LNCAP (cell line): ENCODE measurements around the gene ITPRIP.

Source experiments
- TF ChIP-seq, protein P1 (sequence below): fragments of 450-650 bp; IDR thresholded peaks from 2 replicates; pipeline ENCODE4 v1.5.1; 2017; ENCODE audit warnings: mild to moderate bottlenecking

The ITPRIP gene, protein sequence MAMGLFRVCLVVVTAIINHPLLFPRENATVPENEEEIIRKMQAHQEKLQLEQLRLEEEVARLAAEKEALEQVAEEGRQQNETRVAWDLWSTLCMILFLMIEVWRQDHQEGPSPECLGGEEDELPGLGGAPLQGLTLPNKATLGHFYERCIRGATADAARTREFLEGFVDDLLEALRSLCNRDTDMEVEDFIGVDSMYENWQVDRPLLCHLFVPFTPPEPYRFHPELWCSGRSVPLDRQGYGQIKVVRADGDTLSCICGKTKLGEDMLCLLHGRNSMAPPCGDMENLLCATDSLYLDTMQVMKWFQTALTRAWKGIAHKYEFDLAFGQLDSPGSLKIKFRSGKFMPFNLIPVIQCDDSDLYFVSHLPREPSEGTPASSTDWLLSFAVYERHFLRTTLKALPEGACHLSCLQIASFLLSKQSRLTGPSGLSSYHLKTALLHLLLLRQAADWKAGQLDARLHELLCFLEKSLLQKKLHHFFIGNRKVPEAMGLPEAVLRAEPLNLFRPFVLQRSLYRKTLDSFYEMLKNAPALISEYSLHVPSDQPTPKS

DNA sequence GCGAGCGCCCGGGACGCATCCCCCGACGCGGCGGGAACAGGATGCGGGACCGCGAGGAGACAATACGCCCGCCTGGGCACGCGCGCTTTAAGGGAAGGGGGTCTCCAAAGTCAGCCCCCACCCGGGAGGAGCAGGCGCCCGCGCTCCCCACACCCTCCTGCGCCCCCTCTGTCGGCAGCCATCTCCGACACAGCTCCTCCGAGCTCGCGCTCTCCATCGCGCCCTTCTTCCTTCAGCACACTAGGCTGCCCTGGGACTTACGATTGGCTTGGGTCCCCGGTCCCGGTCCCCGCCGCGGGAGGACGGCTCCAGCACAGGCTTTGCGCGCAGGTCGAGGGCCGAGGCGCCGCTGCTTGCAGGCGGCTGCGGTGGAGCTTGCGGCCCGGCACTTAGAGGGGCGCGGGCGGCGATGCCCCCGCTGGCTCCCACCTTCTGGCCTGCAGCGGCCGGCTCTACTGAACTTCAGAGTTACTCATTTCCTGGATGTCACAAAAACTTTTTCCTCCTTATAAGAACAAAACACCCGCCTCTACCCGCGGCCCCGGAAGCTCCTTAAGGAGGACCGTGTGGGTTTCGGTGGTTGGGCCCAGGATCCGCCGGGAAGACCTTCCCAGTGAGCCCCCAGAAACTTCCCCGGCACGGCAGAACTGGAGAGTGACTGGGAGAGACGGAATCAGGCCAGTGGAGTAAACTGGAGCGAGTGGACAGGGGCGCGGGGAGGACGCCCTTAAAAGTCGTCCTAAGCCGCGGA is at the start of gene ITPRIP:
ITPRIP (minus strand) TSS at position 481 of the 751 bp plus-strand sequence. CDS start 22,414 bp downstream, outside the sequence.
- TF ChIP-seq, protein P1, sequence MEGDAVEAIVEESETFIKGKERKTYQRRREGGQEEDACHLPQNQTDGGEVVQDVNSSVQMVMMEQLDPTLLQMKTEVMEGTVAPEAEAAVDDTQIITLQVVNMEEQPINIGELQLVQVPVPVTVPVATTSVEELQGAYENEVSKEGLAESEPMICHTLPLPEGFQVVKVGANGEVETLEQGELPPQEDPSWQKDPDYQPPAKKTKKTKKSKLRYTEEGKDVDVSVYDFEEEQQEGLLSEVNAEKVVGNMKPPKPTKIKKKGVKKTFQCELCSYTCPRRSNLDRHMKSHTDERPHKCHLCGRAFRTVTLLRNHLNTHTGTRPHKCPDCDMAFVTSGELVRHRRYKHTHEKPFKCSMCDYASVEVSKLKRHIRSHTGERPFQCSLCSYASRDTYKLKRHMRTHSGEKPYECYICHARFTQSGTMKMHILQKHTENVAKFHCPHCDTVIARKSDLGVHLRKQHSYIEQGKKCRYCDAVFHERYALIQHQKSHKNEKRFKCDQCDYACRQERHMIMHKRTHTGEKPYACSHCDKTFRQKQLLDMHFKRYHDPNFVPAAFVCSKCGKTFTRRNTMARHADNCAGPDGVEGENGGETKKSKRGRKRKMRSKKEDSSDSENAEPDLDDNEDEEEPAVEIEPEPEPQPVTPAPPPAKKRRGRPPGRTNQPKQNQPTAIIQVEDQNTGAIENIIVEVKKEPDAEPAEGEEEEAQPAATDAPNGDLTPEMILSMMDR = peak; percentile 32; the same call in 1 of the 2 replicates

DNA sequence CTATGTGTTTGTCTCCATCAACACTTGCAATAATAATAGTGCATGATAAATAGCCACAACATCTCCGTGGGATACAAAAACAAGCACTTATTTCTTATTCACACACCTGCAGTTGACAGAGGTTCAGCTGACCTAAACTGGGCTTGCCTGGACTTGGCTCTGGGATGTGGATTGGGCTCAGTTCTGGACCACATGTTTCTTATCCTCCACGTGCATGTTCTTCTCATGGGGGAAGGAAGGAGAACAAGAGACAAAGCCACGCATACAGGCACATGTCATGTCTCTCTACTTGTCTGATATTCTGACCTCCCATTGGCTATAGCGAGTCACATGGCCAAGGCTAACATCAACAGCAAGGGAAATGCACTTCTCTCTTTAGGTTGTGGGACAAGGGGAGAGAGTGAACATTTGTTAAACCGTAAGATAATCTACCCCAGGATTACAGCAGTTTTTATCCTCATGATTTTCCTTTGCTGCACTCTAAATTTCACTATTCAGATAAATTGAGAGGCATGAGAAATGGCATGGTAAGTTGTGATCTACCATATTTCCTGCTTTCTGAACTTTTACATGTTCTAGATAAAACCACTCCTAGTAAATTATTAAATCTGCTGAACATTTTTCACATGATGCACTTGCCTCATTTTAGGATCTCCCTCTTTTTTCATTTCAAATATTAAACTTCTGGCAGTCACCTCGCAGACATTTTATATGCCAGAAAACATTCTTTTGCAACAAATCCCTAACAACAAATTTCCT is 49.0 kb upstream of the ITPRIP start:
- TF ChIP-seq, protein P1 = no peak

DNA sequence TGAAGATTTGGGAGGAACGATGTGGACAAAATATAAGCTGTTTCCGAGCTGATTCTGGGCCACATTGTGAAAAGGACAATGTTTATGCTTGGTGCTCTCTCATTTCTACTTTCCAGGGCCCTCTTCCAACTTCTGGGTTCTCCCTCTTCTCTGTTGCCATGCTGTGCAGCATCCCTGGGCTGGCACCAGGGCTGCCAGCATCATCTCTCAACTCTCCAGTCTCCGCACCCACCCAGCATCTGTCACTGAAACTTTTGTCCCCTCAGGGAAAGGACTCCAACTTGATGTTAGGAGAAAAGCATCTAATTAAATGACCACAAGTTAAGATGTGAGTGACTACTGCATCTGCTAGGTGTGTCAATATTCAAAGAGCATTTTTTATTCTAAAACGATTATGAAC is 42.1 kb upstream of the ITPRIP start:
- TF ChIP-seq, protein P1 = no peak

DNA sequence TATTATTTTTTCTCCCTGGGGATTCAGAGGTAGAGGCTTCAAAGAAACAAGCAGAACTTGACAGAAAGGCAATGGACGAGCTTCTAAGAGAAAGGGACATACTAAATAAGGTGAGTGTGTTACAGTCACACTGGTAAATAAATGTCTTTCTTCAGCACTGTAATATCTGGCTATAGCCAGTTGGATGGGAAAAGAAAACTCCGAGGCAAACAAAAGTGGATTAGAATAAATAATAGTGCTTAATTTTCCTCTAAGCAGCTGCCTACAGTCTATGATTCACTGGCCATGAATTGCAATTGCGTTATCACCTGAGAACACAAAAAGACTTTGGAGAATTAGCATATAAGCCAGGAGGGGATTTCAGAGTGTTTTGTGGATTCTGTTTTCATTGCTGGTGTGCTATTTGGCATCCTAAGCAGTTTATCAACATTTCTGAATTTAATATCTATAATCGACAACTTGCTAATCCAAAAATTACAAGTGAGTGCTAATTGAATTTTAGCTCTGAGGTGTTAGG is 38.6 kb upstream of the ITPRIP start:
- TF ChIP-seq, protein P1 = no peak

DNA sequence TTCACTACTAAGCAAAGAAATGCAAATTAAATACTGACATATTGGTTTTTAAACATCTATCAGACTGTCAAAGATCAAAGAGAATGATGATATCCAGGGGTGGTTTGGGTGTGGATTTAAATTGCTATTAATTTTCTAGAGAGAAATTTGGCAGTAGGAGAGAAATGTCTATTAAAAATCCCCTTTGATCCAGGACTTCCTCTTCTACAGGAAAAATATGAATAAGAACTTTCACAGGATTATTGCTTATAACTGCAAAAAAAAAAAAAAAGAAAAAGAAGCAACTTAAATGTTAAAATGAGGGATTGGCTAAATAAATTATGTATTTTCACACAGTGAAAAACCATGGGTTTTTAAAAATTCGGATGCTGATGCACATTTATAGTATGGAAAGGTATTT is 36.3 kb upstream of the ITPRIP start:
- TF ChIP-seq, protein P1 = no peak

DNA sequence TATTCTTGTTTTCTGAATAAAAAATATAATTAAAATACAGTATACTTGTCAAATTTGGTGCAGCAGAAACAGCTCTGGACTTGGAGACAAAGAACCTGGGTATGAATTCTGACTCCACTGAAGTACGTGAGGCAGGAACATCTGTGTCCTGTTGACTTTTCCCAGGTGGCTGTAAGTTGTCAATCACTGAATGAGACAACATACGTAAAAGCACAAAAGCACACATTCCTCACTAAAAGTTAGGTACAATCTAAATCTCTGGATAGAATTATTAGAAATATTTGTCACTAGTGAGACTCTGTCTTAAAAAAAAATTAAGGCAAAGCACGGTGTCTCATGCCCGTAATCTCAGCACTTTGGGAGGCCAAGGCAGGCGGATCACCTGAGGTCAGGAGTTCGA is 33.5 kb upstream of the ITPRIP start:
- TF ChIP-seq, protein P1 = no peak

DNA sequence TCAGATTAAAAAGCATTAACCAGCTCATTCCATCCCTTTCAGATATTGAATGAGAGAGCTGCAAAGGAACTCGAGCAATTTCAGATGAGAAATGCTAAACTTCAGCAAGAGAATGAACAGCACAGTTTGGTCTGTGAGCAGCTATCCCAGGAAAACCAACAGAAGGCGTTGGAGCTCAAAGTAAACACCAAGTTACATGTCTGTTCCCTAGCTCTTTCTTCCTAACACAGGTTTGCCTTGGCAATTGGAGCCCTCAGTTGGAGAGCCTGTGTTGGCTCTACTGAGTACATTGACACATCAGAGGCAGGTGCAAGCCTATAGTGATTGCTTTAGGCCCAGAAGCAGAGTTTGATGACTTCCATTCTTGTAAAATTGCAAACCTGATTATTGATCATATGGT is 30.1 kb upstream of the ITPRIP start:
- TF ChIP-seq, protein P1 = no peak
